Activated CD4-positive, alpha-beta T cell treated with anti-CD3 and anti-CD28 coated beads, Interleukin-2, amount 50 U/mL, for 4 hours (primary cell): ENCODE results near the gene MORN3.
"Not testable (repeated sequence)": the region's sequence is repeated elsewhere in the genome, so short reads cannot be mapped to it uniquely, and the experiment has no call there.

Experiments
- DNase-seq, 2 experiments: peaks; one replicate each; pipeline ENCODE4 v3.0.0-alpha.2; 2020

The MORN3 gene

GRCh38 chr12:121669521-121669900, at the start of gene MORN3:
TSS of gene MORN3 (minus strand) at chr12:121669654. CDS start at chr12:121669483, 171 bp downstream.
- DNase-seq, result no peak

- no peak for DNase-seq
Observed at GRCh38 chr12:121718653-121719239, 49.3 kb upstream of the MORN3 start.

- DNase-seq, result no peak
Observed at GRCh38 chr12:121717041-121717699, 47.7 kb upstream of the MORN3 start.

GRCh38 chr12:121715862-121716435, 46.5 kb upstream of the MORN3 start:
- no peak for DNase-seq

GRCh38 chr12:121715055-121715454, 45.6 kb upstream of the MORN3 start:
- not testable (repeated sequence) for DNase-seq

- DNase-seq, result no peak
Observed at GRCh38 chr12:121713793-121714192, 44.3 kb upstream of the MORN3 start.

GRCh38 chr12:121713257-121713777, 43.9 kb upstream of the MORN3 start:
- no peak for DNase-seq

GRCh38 chr12:121712461-121713256, 43.2 kb upstream of the MORN3 start, which contains the start of gene TMEM120B:
TSS of gene TMEM120B (plus strand) at chr12:121712752. CDS start at chr12:121712896, 144 bp downstream.
- peak; percentile 75 to 79 for DNase-seq

GRCh38 chr12:121712190-121712460, 42.7 kb upstream of the MORN3 start:
- DNase-seq, result no peak

GRCh38 chr12:121711361-121712189, 42.1 kb upstream of the MORN3 start:
- DNase-seq, result no peak

- DNase-seq, result no peak
Observed at GRCh38 chr12:121709478-121709961, 40.1 kb upstream of the MORN3 start.

GRCh38 chr12:121709064-121709424, 39.6 kb upstream of the MORN3 start:
- DNase-seq, result not testable (repeated sequence)

GRCh38 chr12:121708313-121709063, 39.0 kb upstream of the MORN3 start:
- no peak for DNase-seq

GRCh38 chr12:121705514-121705913, 36.1 kb upstream of the MORN3 start:
- DNase-seq, result no peak

GRCh38 chr12:121702944-121703343, 33.5 kb upstream of the MORN3 start:
- no peak for DNase-seq

GRCh38 chr12:121701667-121702277, 32.3 kb upstream of the MORN3 start:
- no peak for DNase-seq

GRCh38 chr12:121697861-121698260, 28.4 kb upstream of the MORN3 start:
- DNase-seq, result not testable (repeated sequence)

GRCh38 chr12:121697093-121697698, 27.7 kb upstream of the MORN3 start:
- no peak for DNase-seq

GRCh38 chr12:121693155-121693687, 23.8 kb upstream of the MORN3 start:
- DNase-seq, result no peak

GRCh38 chr12:121692744-121693143, 23.3 kb upstream of the MORN3 start:
- DNase-seq, result not testable (repeated sequence)
